ENCODE measurements around the gene SCAP. TPM values are rescaled to one million over a fixed set of nuclear protein-coding genes. Genes with fewer than 3 reads are reported as not detected.
A peak's percentile ranks its signal among the peaks of the same experiment; 100 is the strongest.

Gene SCAP
- total RNA-seq, 1 donor from 2014 or later: 76.4 TPM

GRCh38 chr3:47404955-47405790 is 70.6 kb downstream of the SCAP start:
- TF ChIP-seq CTCF (IDR thresholded peaks at IDR 0.05): no peak
- DNase-seq (ENCODE audit: extremely low spot score, unreplicated experiment): no peak
- no peaks in the 10 kb centered on the region for H3K27me3 Mint-ChIP-seq (ENCODE audit: unreplicated experiment)
- peaks cover 6% of the 10 kb centered on the region for H3K36me3 Mint-ChIP-seq (ENCODE audit: unreplicated experiment)
- no peak overlapping the region for H3K4me3 Mint-ChIP-seq (ENCODE audit: unreplicated experiment)
- no peaks in the 10 kb centered on the region for H3K9me3 Mint-ChIP-seq (ENCODE audit: unreplicated experiment)
- peaks cover 15% of the 10 kb centered on the region for H3K4me1 Mint-ChIP-seq (ENCODE audit: unreplicated experiment)
- H3K27ac Mint-ChIP-seq (ENCODE audit: unreplicated experiment): peak overlapping the region; percentile 70

- Mint-ChIP-seq H3K9me3 (ENCODE audit: unreplicated experiment) (no peaks in the 10 kb centered on the region), H3K27me3 (ENCODE audit: unreplicated experiment) (no peaks in the 10 kb centered on the region), H3K4me3 (ENCODE audit: unreplicated experiment) (no peak overlapping the region), H3K27ac (ENCODE audit: unreplicated experiment) (no peak overlapping the region), H3K36me3 (ENCODE audit: unreplicated experiment) (peaks cover 8% of the 10 kb centered on the region), H3K4me1 (ENCODE audit: unreplicated experiment) (peaks cover 15% of the 10 kb centered on the region)
- DNase-seq (ENCODE audit: extremely low spot score, unreplicated experiment): no peak
- no peak for TF ChIP-seq CTCF (IDR thresholded peaks at IDR 0.05)
These were observed 71.3 kb downstream of the SCAP start for GRCh38 chr3:47404431-47404876.

- Mint-ChIP-seq H3K27me3 (ENCODE audit: unreplicated experiment) (no peaks in the 10 kb centered on the region), H3K36me3 (ENCODE audit: unreplicated experiment) (peaks cover 10% of the 10 kb centered on the region), H3K27ac (ENCODE audit: unreplicated experiment) (no peak overlapping the region), H3K4me1 (ENCODE audit: unreplicated experiment) (peaks cover 9% of the 10 kb centered on the region), H3K4me3 (ENCODE audit: unreplicated experiment) (no peak overlapping the region), H3K9me3 (ENCODE audit: unreplicated experiment) (no peaks in the 10 kb centered on the region)
- TF ChIP-seq CTCF (IDR thresholded peaks at IDR 0.05): no peak
- DNase-seq (ENCODE audit: extremely low spot score, unreplicated experiment): no peak
These were observed 76.0 kb downstream of the SCAP start for GRCh38 chr3:47399531-47400270.

- TF ChIP-seq CTCF (IDR thresholded peaks at IDR 0.05): no peak
- no peak for DNase-seq (ENCODE audit: extremely low spot score, unreplicated experiment)
- peaks cover 14% of the 10 kb centered on the region for H3K4me1 Mint-ChIP-seq (ENCODE audit: unreplicated experiment)
- H3K36me3 Mint-ChIP-seq (ENCODE audit: unreplicated experiment): peaks cover 10% of the 10 kb centered on the region
- H3K27ac Mint-ChIP-seq (ENCODE audit: unreplicated experiment): no peak overlapping the region
- no peaks in the 10 kb centered on the region for H3K27me3 Mint-ChIP-seq (ENCODE audit: unreplicated experiment)
- no peaks in the 10 kb centered on the region for H3K9me3 Mint-ChIP-seq (ENCODE audit: unreplicated experiment)
- no peak overlapping the region for H3K4me3 Mint-ChIP-seq (ENCODE audit: unreplicated experiment)
These were observed 76.7 kb downstream of the SCAP start for GRCh38 chr3:47399016-47399415.

GRCh38 chr3:47398228-47398627 is 77.5 kb downstream of the SCAP start:
- H3K27me3 Mint-ChIP-seq (ENCODE audit: unreplicated experiment): no peaks in the 10 kb centered on the region
- H3K27ac Mint-ChIP-seq (ENCODE audit: unreplicated experiment): no peak overlapping the region
- peaks cover 10% of the 10 kb centered on the region for H3K36me3 Mint-ChIP-seq (ENCODE audit: unreplicated experiment)
- no peaks in the 10 kb centered on the region for H3K9me3 Mint-ChIP-seq (ENCODE audit: unreplicated experiment)
- no peak for DNase-seq (ENCODE audit: extremely low spot score, unreplicated experiment)
- H3K4me1 Mint-ChIP-seq (ENCODE audit: unreplicated experiment): peaks cover 19% of the 10 kb centered on the region
- no peak for TF ChIP-seq CTCF (IDR thresholded peaks at IDR 0.05)
- H3K4me3 Mint-ChIP-seq (ENCODE audit: unreplicated experiment): no peak overlapping the region

All from osteocyte (in vitro differentiated cells).